K562 (cell line): ENCODE results near the gene TMEM72. TPM values are rescaled to one million over a fixed set of nuclear protein-coding genes. Genes with fewer than 3 reads are reported as not detected.
A peak's percentile ranks its signal among the peaks of the same experiment; 100 is the strongest.

ENCODE experiments used
- ATAC-seq: fragments of 200-7000 bp; cut with Tn5 transposase; 3 replicates; pipeline ENCODE4 v1.9.1; 2020; ENCODE audit warnings: moderate library complexity
- BruUV-seq: library from RNA; stranded (reverse); fragments of 400-500 nt; replicated peaks from 2 replicates; lab custom pipeline; 2021; lab: Mats Ljungman, UMichigan
- CTCF ChIA-PET: fragments of 300-600 bp; formaldehyde crosslinking; extraction: SDS; loops from one replicate; lab custom pipeline; 2021; ENCODE audit warnings: low intra/inter-chr PET ratio; lab: Yijun Ruan, JAX
- POLR2A ChIA-PET: fragments of 300-600, 350-650 bp; sonication (Branson Sonifier 250); formaldehyde crosslinking; extraction: SDS; loops from one replicate; lab custom pipeline; 2021; ENCODE audit warnings: antibody characterized with exemption, inconsistent platforms; lab: Yijun Ruan, JAX
- DNase-seq, 4 experiments: peaks; one replicate each; pipeline versions ENCODE4 v3.0.0 to v3.0.0-alpha.2; 2011 to 2018; ENCODE audit warnings: low spot score in 3 of 4, mixed read lengths in 3 of 4; ENCODE audit errors: extremely low read depth in 1 of 4
- FAIRE-seq: peaks from 2 replicates; lab custom pipeline; 2011; peaks lifted over from hg19 to GRCh38; lab: Jason Lieb, UNC
- H2AFZ ChIP-seq: 2 replicates; pipeline ENCODE4 v1.6.0; 2011; ENCODE audit warnings: low read depth, low read length, control low read depth, inconsistent platforms
- H3K27ac ChIP-seq: fragments of 200-600 bp; 3 replicates; pipeline ENCODE4 v1.8.0; 2011; ENCODE audit warnings: low read depth, mild to moderate bottlenecking, control low read depth, inconsistent platforms, low read length, moderate library complexity, mixed read lengths; ENCODE audit errors: extremely low read depth
- H3K27me3 ChIP-seq, 2 experiments: fragments of 300-600 bp in 1 of 2; 2 replicates in 1 of 2; 3 replicates in 1 of 2; pipeline versions ENCODE4 v1.6.0 to v1.8.0; 2011; ENCODE audit warnings: inconsistent platforms in 2 of 2, low read length in 2 of 2, mild to moderate bottlenecking in 1 of 2, mixed read lengths in 1 of 2, moderate library complexity in 1 of 2; ENCODE audit not compliant: control insufficient read depth in 2 of 2, insufficient read depth in 2 of 2
- H3K36me3 ChIP-seq: fragments of 300-600 bp; 3 replicates; pipeline ENCODE4 v1.8.0; 2011; ENCODE audit warnings: mild to moderate bottlenecking, low read length, inconsistent platforms; ENCODE audit not compliant: control insufficient read depth, insufficient read depth
- H3K4me1 ChIP-seq, 2 experiments: fragments of 200-600 bp in 1 of 2; replicated peaks in 1 of 2; 2 replicates in 1 of 2; 3 replicates in 1 of 2; pipeline versions ENCODE4 v1.5.1 to v1.8.0; 2011; ENCODE audit warnings: inconsistent platforms in 2 of 2, low read length in 2 of 2, mild to moderate bottlenecking in 1 of 2, mixed read lengths in 1 of 2, moderate library complexity in 1 of 2; ENCODE audit not compliant: control insufficient read depth in 2 of 2, insufficient read depth in 2 of 2
- H3K4me2 ChIP-seq: 2 replicates; pipeline ENCODE4 v1.6.1; 2011; ENCODE audit warnings: low read length, control low read depth, inconsistent platforms, mixed read lengths; ENCODE audit not compliant: insufficient read depth
- H3K4me3 ChIP-seq: fragments of 200-600 bp; sonication (generic), shearing (Covaris generic); 2 replicates; pipeline ENCODE4 v1.5.1; 2016; ENCODE audit warnings: control low read depth, inconsistent platforms
- H3K79me2 ChIP-seq: fragments of 200-600 bp; 3 replicates; pipeline ENCODE4 v1.8.0; 2011; ENCODE audit warnings: low read length, inconsistent platforms; ENCODE audit not compliant: control insufficient read depth, insufficient read depth
- H3K9ac ChIP-seq, 2 experiments: 2 replicates each; pipeline versions ENCODE4 v1.6.0 to v1.6.1; 2011; ENCODE audit warnings: low read depth in 2 of 2, low read length in 2 of 2, control low read depth in 1 of 2, inconsistent platforms in 1 of 2, mild to moderate bottlenecking in 1 of 2, mixed read lengths in 1 of 2; ENCODE audit not compliant: insufficient read depth in 1 of 2
- H3K9me1 ChIP-seq: one replicate; pipeline ENCODE4 v1.6.0; 2011; ENCODE audit warnings: inconsistent platforms, mild to moderate bottlenecking, low read length, moderate library complexity; ENCODE audit not compliant: control insufficient read depth, insufficient read depth
- H3K9me3 ChIP-seq: replicated peaks from 2 replicates; pipeline ENCODE4 v1.5.1; 2011; ENCODE audit warnings: low read depth, low read length, inconsistent platforms; ENCODE audit not compliant: control insufficient read depth, insufficient read depth
- H4K20me1 ChIP-seq: replicated peaks from 2 replicates; pipeline ENCODE4 v1.6.1; 2011; ENCODE audit warnings: low read length, inconsistent platforms, mixed read lengths; ENCODE audit not compliant: control insufficient read depth, insufficient read depth
- CBFA2T2 ChIP-seq: fragments of 450-650 bp; conservative IDR thresholded peaks from 2 replicates; pipeline ENCODE4 v1.6.1; 2017; ENCODE audit warnings: mild to moderate bottlenecking
- CREB1 ChIP-seq, 2 experiments: sonication (generic) in 1 of 2; formaldehyde crosslinking in 1 of 2; IDR thresholded peaks; 2 replicates each; pipeline versions ENCODE4 v1.6.1 to v1.8.0; 2012 to 2022; ENCODE audit warnings: inconsistent platforms in 1 of 2, mild to moderate bottlenecking in 1 of 2, missing genetic modification reagents in 1 of 2, moderate library complexity in 1 of 2
- CTBP1 ChIP-seq: fragments of 450-650 bp; IDR thresholded peaks from 2 replicates; pipeline ENCODE4 v1.6.1; 2016; ENCODE audit warnings: borderline replicate concordance
- E2F6 ChIP-seq, 2 experiments: IDR thresholded peaks; 2 replicates each; pipeline ENCODE4 v1.6.1; 2011; ENCODE audit warnings: borderline replicate concordance in 1 of 2, control low read depth in 1 of 2, low read depth in 1 of 2, low read length in 1 of 2, mild to moderate bottlenecking in 1 of 2, mixed read lengths in 1 of 2, moderate library complexity in 1 of 2; ENCODE audit not compliant: insufficient read depth in 1 of 2, insufficient read length in 1 of 2, poor library complexity in 1 of 2, severe bottlenecking in 1 of 2; ENCODE audit errors: extremely low read depth in 1 of 2
- HDAC2 ChIP-seq: fragments of 450-650 bp; IDR thresholded peaks from 2 replicates; pipeline ENCODE4 v1.6.1; 2016; ENCODE audit warnings: mild to moderate bottlenecking
- LCOR ChIP-seq: sonication (generic); formaldehyde crosslinking; IDR thresholded peaks from 2 replicates; pipeline ENCODE4 v1.8.0; 2022; ENCODE audit warnings: mild to moderate bottlenecking, missing genetic modification reagents
- MAZ ChIP-seq, 2 experiments: fragments of 450-650 bp in 1 of 2; sonication (generic) in 1 of 2; formaldehyde crosslinking; IDR thresholded peaks in 1 of 2; conservative IDR thresholded peaks in 1 of 2; 2 replicates each; pipeline versions ENCODE4 v1.4.0 to v1.5.0; 2020; ENCODE audit warnings: mild to moderate bottlenecking in 1 of 2, missing genetic modification reagents in 1 of 2
- MYBL2 ChIP-seq, 2 experiments: fragments of 450-650 bp in 1 of 2; sonication (generic) in 1 of 2; formaldehyde crosslinking in 1 of 2; IDR thresholded peaks; 2 replicates each; pipeline versions ENCODE4 v1.6.1 to v1.8.1; 2017 to 2022; ENCODE audit warnings: borderline replicate concordance in 1 of 2, inconsistent platforms in 1 of 2, low read depth in 1 of 2, mild to moderate bottlenecking in 1 of 2, missing genetic modification reagents in 1 of 2, moderate library complexity in 1 of 2
- MYNN ChIP-seq, 2 experiments: sonication (generic); formaldehyde crosslinking in 1 of 2; IDR thresholded peaks; 2 replicates each; pipeline versions ENCODE4 v1.5.0 to v1.6.1; 2016 to 2020; ENCODE audit warnings: antibody characterized with exemption in 1 of 2, missing genetic modification reagents in 1 of 2
- NCOR1 ChIP-seq: fragments of 450-650 bp; IDR thresholded peaks from 2 replicates; pipeline ENCODE4 v1.6.1; 2016; ENCODE audit warnings: mild to moderate bottlenecking, moderate library complexity
- NR1H2 ChIP-seq: sonication (generic); formaldehyde crosslinking; IDR thresholded peaks from 2 replicates; pipeline ENCODE4 v1.4.0; 2020; ENCODE audit warnings: mild to moderate bottlenecking, missing genetic modification reagents
- POLR2A ChIP-seq: fragments of 450-650 bp; conservative IDR thresholded peaks from 2 replicates; pipeline ENCODE4 v1.6.1; 2016
- RNF2 ChIP-seq: sonication (generic); IDR thresholded peaks from 2 replicates; pipeline ENCODE4 v1.6.1; 2016
- SOX6 ChIP-seq: fragments of 450-650 bp; IDR thresholded peaks from 2 replicates; pipeline ENCODE4 v1.6.1; 2014; ENCODE audit warnings: mild to moderate bottlenecking
- TAL1 ChIP-seq: fragments of 450-650 bp; IDR thresholded peaks from 2 replicates; pipeline ENCODE4 v1.6.1; 2016; ENCODE audit warnings: mild to moderate bottlenecking
- TARDBP ChIP-seq: fragments of 450-650 bp; IDR thresholded peaks from 2 replicates; pipeline ENCODE4 v1.6.1; 2016
- TFAP4 ChIP-seq: sonication (generic); formaldehyde crosslinking; IDR thresholded peaks from 2 replicates; pipeline ENCODE4 v1.8.0; 2022; ENCODE audit warnings: missing genetic modification reagents, mild to moderate bottlenecking, moderate library complexity, borderline replicate concordance
- ZNF740 ChIP-seq, 3 experiments: fragments of 200-800 bp in 1 of 3; sonication (Bioruptor generic) in 1 of 3; sonication (generic) in 1 of 3; formaldehyde crosslinking in 1 of 3; IDR thresholded peaks; 2 replicates each; pipeline versions ENCODE4 v1.6.1 to v1.8.0; 2016 to 2022; ENCODE audit warnings: mild to moderate bottlenecking in 2 of 3, missing compliant biosample characterization in 2 of 3, missing genetic modification characterization in 2 of 3, missing genetic modification reagents in 1 of 3
- WGBS: fragments of 100-300 bp; shearing (Covaris generic); methylation state at CpG from one replicate; pipeline ENCODE4 v1.1.6; 2016; ENCODE audit warnings: low coverage, mixed read lengths; ENCODE audit not compliant: insufficient coverage; ENCODE audit errors: missing lambda C conversion rate; 5-methylcytosine and 5-hydroxymethylcytosine counted together
- in situ Hi-C: fragments of 300-500 bp; cut with MboI; formaldehyde crosslinking; loops from 4 replicates; pipeline ENCODE4 v1.15.0; 2018; ENCODE audit warnings: inconsistent platforms, mixed read lengths
- intact Hi-C: fragments of 100-400 bp; cut with micrococcal nuclease; formaldehyde crosslinking; loops from 2 replicates; pipeline ENCODE4 v1.14.2; 2022
- polyA plus RNA-seq, 8 experiments: library from polyadenylated mRNA; depleted of rRNA in 4 of 8; stranded (reverse) in 5 of 8; unstranded in 3 of 8; fragments of >200 nt; fragmentation: Nextera tagmentation in 2 of 8; fragmentation: Illumina TruSeq in 1 of 8; extraction: Ambion mirVana in 2 of 8; extraction: Trizol in 1 of 8; gene quantifications; 2 replicates each; pipeline versions ENCODE4 v1.2.1 to v1.2.3, GENCODE V29; 2011 to 2014; ENCODE audit warnings: inconsistent platforms in 1 of 8, missing spikeins in 1 of 8
- total RNA-seq, 7 experiments: library from RNA; depleted of rRNA in 6 of 7; stranded (reverse); fragments of >200 nt in 6 of 7; fragmentation: Illumina TruSeq in 2 of 7; extraction: Trizol in 2 of 7; gene quantifications; 2 replicates each; pipeline versions ENCODE4 v1.2.1 to v1.2.3, GENCODE V29; 2011 to 2021; ENCODE audit warnings: low replicate concordance in 1 of 7

Gene TMEM72
- total and polyA plus RNA-seq, 9 of the 15 experiments (the other 6 are each of a cell fraction or from before 2014, with no cell fraction given): not detected

- ATAC-seq (peak; percentile 100), DNase-seq (peak; percentile 91 to 100 (median 98)), FAIRE-seq (no peak)
- ChIA-PET CTCF (no interaction called here), POLR2A (no interaction called here)
- Histone ChIP-seq H3K4me3 (peak within 1 kb of the TSS; percentile 62), H3K4me2 (peak within 1 kb of the TSS; percentile 79), H3K36me3 (no peaks in the 10 kb centered on the region), H2AFZ (peak within 1 kb of the TSS; percentile 96), H3K27me3 (peaks cover 15 to 31% of the 10 kb centered on the region in 2 experiments; a peak in 4 of 5 replicates), H3K4me1 (peaks cover 8 to 16% of the 10 kb centered on the region in 2 experiments; a peak in 4 of 5 replicates), H3K9me1 (peaks cover 4% of the 10 kb centered on the region), H3K79me2 (no peaks in the 10 kb centered on the region), H3K9ac (peak within 1 kb of the TSS in 1 of 2 experiments; percentile 90; a peak in 2 of 4 replicates), H3K9me3 (no peaks in the 10 kb centered on the region), H4K20me1 (peaks cover 8% of the 10 kb centered on the region; the same call in 1 of the 2 replicates), H3K27ac (no peak within 1 kb of the TSS)
- WGBS: 4% methylated on average over 54 of the region's 74 CpGs
- BruUV-seq: TSS peak; percentile 89
- intact Hi-C loops: no loop called here
- in situ Hi-C loops: no loop called here
- peak; percentile 52 for TF ChIP-seq POLR2A
- peak; percentile 56 for TF ChIP-seq TAL1
- TF ChIP-seq MYBL2 (IDR thresholded peaks at IDR 0.05; ENCODE audit: low read depth): no peak
- no peak for TF ChIP-seq MYBL2 (CRISPR knock-in tag; IDR thresholded peaks at IDR 0.05; ENCODE audit: borderline replicate concordance)
- TF ChIP-seq HDAC2: peak; percentile 83; the same call in 1 of the 2 replicates
- peak; percentile 61 to 65; a peak in 2 of 4 replicates for TF ChIP-seq MAZ (CRISPR knock-in tag; conservative IDR thresholded peaks at IDR 0.05 in 1 of 2, IDR thresholded peaks at IDR 0.05 in 1 of 2)
- no peak for TF ChIP-seq MYNN (IDR thresholded peaks at IDR 0.05)
- TF ChIP-seq MYNN (CRISPR knock-in tag; IDR thresholded peaks at IDR 0.05): no peak
- TF ChIP-seq TARDBP: 0 out of 2 replicates have a peak, but pooled peaks have one; percentile 87
- peak; percentile 54 for TF ChIP-seq SOX6
- peak; percentile 60 for TF ChIP-seq TFAP4
- peak; percentile 60; the same call in 1 of the 2 replicates for TF ChIP-seq CBFA2T2
- peak; percentile 22; the same call in 1 of the 2 replicates for TF ChIP-seq RNF2
- 0 out of 2 replicates have a peak, but pooled peaks have one; percentile 31 for TF ChIP-seq CREB1 (IDR thresholded peaks at IDR 0.05)
- TF ChIP-seq CREB1 (CRISPR knock-in tag; IDR thresholded peaks at IDR 0.05): no peak
- no peak for TF ChIP-seq LCOR (CRISPR knock-in tag)
- no peak for TF ChIP-seq NR1H2 (CRISPR knock-in tag)
- peak; percentile 11; the same call in 1 of the 2 replicates for TF ChIP-seq ZNF740 (CRISPR knock-in tag; IDR thresholded peaks at IDR 0.05)
- no peak for TF ChIP-seq ZNF740 (tag; IDR thresholded peaks at IDR 0.05)
- TF ChIP-seq NCOR1: peak; percentile 53
- TF ChIP-seq CTBP1: peak; percentile 78; the same call in 1 of the 2 replicates
- TF ChIP-seq E2F6 (IDR thresholded peaks at IDR 0.05; ENCODE audit: borderline replicate concordance in 1 of 2, extremely low read depth in 1 of 2, insufficient read depth in 1 of 2, insufficient read length in 1 of 2, low read depth in 1 of 2, low read length in 1 of 2, poor library complexity in 1 of 2, severe bottlenecking in 1 of 2): peak in 1 of 2 experiments; percentile 58
These were observed 48.3 kb downstream of the TMEM72 start, which contains the start of gene RASSF4 for GRCh38 chr10:44959247-44960087. Gene RASSF4 (plus strand): TSS chr10:44959802. CDS start chr10:44970203, 10,401 bp downstream.
